KOPT-K1 (cell line): ENCODE data around the gene FAM181B.
"Not testable (repeated sequence)": the region's sequence is repeated elsewhere in the genome, so short reads cannot be mapped to it uniquely, and the experiment has no call there.

Experiments
- H3K27ac ChIP-seq: fragments of 200-600 bp; sonication (generic); 2 replicates; pipeline ENCODE4 v1.5.1; 2016; ENCODE audit warnings: antibody characterized with exemption, mild to moderate bottlenecking, low read depth, low read length; ENCODE audit not compliant: poor library complexity, severe bottlenecking
- H3K36me3 ChIP-seq: fragments of 200-600 bp; sonication (generic); 2 replicates; pipeline ENCODE4 v1.5.1; 2017; ENCODE audit warnings: antibody characterized with exemption, mild to moderate bottlenecking, low read length, moderate library complexity; ENCODE audit not compliant: insufficient read depth
- H3K9me3 ChIP-seq: fragments of 200-600 bp; sonication (generic); 2 replicates; pipeline ENCODE4 v1.5.1; 2017; ENCODE audit warnings: antibody characterized with exemption, low read length, mild to moderate bottlenecking; ENCODE audit not compliant: insufficient read depth, poor library complexity, severe bottlenecking

FAM181B gene

GRCh38 chr11:82718821-82719220 is 14.8 kb downstream of the FAM181B start:
- Histone ChIP-seq H3K9me3 (no peaks in the 10 kb centered on the region), H3K36me3 (no peaks in the 10 kb centered on the region), H3K27ac (no peak overlapping the region)

- Histone ChIP-seq H3K9me3 (no peaks in the 10 kb centered on the region), H3K27ac (no peak overlapping the region), H3K36me3 (no peaks in the 10 kb centered on the region)
Observed at GRCh38 chr11:82718307-82718706, 15.4 kb downstream of the FAM181B start.

- Histone ChIP-seq H3K27ac (no peak overlapping the region), H3K36me3 (no peaks in the 10 kb centered on the region), H3K9me3 (no peaks in the 10 kb centered on the region)
Observed at GRCh38 chr11:82714346-82715174, 19.1 kb downstream of the FAM181B start.

GRCh38 chr11:82711648-82712047 is 22.0 kb downstream of the FAM181B start:
- H3K36me3 ChIP-seq = no peaks in the 10 kb centered on the region
- no peaks in the 10 kb centered on the region for H3K9me3 ChIP-seq
- H3K27ac ChIP-seq = no peak overlapping the region

GRCh38 chr11:82703796-82704195 is 29.9 kb downstream of the FAM181B start:
- no peaks in the 10 kb centered on the region for H3K9me3 ChIP-seq
- no peaks in the 10 kb centered on the region for H3K36me3 ChIP-seq
- H3K27ac ChIP-seq = no peak overlapping the region

- no peak overlapping the region for H3K27ac ChIP-seq
- no peaks in the 10 kb centered on the region for H3K9me3 ChIP-seq
- H3K36me3 ChIP-seq = no peaks in the 10 kb centered on the region
Observed at GRCh38 chr11:82703226-82703625, 30.4 kb downstream of the FAM181B start.

GRCh38 chr11:82701847-82702520 is 31.7 kb downstream of the FAM181B start:
- Histone ChIP-seq H3K36me3 (no peaks in the 10 kb centered on the region), H3K9me3 (no peaks in the 10 kb centered on the region), H3K27ac (no peak overlapping the region)

GRCh38 chr11:82698576-82699352 is 34.9 kb downstream of the FAM181B start:
- Histone ChIP-seq H3K36me3 (no peaks in the 10 kb centered on the region), H3K27ac (no peak overlapping the region), H3K9me3 (no peaks in the 10 kb centered on the region)

- no peak overlapping the region for H3K27ac ChIP-seq
- H3K9me3 ChIP-seq = no peaks in the 10 kb centered on the region
- H3K36me3 ChIP-seq = no peaks in the 10 kb centered on the region
Observed at GRCh38 chr11:82692981-82693380, 40.7 kb downstream of the FAM181B start.

GRCh38 chr11:82689347-82689746 is 44.3 kb downstream of the FAM181B start:
- H3K36me3 ChIP-seq, H3K9me3 ChIP-seq, H3K27ac ChIP-seq: not testable (repeated sequence)

- no peak overlapping the region for H3K27ac ChIP-seq
- no peaks in the 10 kb centered on the region for H3K9me3 ChIP-seq
- no peaks in the 10 kb centered on the region for H3K36me3 ChIP-seq
Observed at GRCh38 chr11:82686211-82686610, 47.5 kb downstream of the FAM181B start.

- H3K27ac ChIP-seq = no peak overlapping the region
- no peaks in the 10 kb centered on the region for H3K9me3 ChIP-seq
- no peaks in the 10 kb centered on the region for H3K36me3 ChIP-seq
Observed at GRCh38 chr11:82683029-82683428, 50.6 kb downstream of the FAM181B start.

- no peak overlapping the region for H3K27ac ChIP-seq
- H3K36me3 ChIP-seq = no peaks in the 10 kb centered on the region
- no peaks in the 10 kb centered on the region for H3K9me3 ChIP-seq
Observed at GRCh38 chr11:82682003-82682751, 51.5 kb downstream of the FAM181B start.

- Histone ChIP-seq H3K36me3 (no peaks in the 10 kb centered on the region), H3K27ac (no peak overlapping the region), H3K9me3 (no peaks in the 10 kb centered on the region)
Observed at GRCh38 chr11:82680252-82680651, 53.4 kb downstream of the FAM181B start.
